ENCODE results near the gene CPEB3. TPM values are rescaled to one million over a fixed set of nuclear protein-coding genes. Genes with fewer than 3 reads are reported as not detected.

CPEB3 gene
- total RNA-seq, 1 donor from 2014 or later, result 2.2 TPM

- H3K36me3 ChIP-seq, result no peaks in the 10 kb centered on the region
- H3F3A ChIP-seq (ENCODE audit: low read depth), result no peaks in the 10 kb centered on the region
Measured at GRCh38 chr10:92180399-92180798, 110.5 kb downstream of the CPEB3 start.

GRCh38 chr10:92177546-92177945, 113.3 kb downstream of the CPEB3 start:
- Histone ChIP-seq H3K27ac (no peak overlapping the region), H2AFZ (replicated peaks) (no peak overlapping the region), H3F3A (ENCODE audit: low read depth) (no peaks in the 10 kb centered on the region), H3K9ac (no peak overlapping the region), H3K4me2 (no peak overlapping the region), H3K4me1 (no peaks in the 10 kb centered on the region), H4K20me1 (ENCODE audit: low read depth) (no peaks in the 10 kb centered on the region), H3K79me2 (ENCODE audit: low read depth) (no peaks in the 10 kb centered on the region), H3K27me3 (no peaks in the 10 kb centered on the region), H3K36me3 (no peaks in the 10 kb centered on the region), H3K9me3 (ENCODE audit: low read depth) (no peaks in the 10 kb centered on the region), H3K4me3 (no peak overlapping the region)
- Mint-ChIP-seq H3K27me3 (ENCODE audit: insufficient read depth, low read depth) (no peaks in the 10 kb centered on the region), H3K36me3 (no peaks in the 10 kb centered on the region), H3K27ac (no peak overlapping the region), H3K9me3 (no peaks in the 10 kb centered on the region), H3K4me1 (no peaks in the 10 kb centered on the region), H3K4me3 (no peak overlapping the region)
- DNase-seq (ENCODE audit: low spot score), result no peak
- no peak for TF ChIP-seq EZH2 (IDR thresholded peaks at IDR 0.05)
- no peak for TF ChIP-seq CTCF (IDR thresholded peaks at IDR 0.05)

More at GRCh38 chr10:92180399-92180798, 110.5 kb downstream of the CPEB3 start:
- H3K27ac Mint-ChIP-seq, result no peak overlapping the region
- no peaks in the 10 kb centered on the region for H3K27me3 ChIP-seq
- no peak for DNase-seq (ENCODE audit: low spot score)
- TF ChIP-seq EZH2phosphoT487 (IDR thresholded peaks at IDR 0.05) (no peak), CTCF (IDR thresholded peaks at IDR 0.05) (no peak), EZH2 (IDR thresholded peaks at IDR 0.05) (no peak)
- no peaks in the 10 kb centered on the region for H3K79me2 ChIP-seq (ENCODE audit: low read depth)
- no peak overlapping the region for H3K27ac ChIP-seq
- peaks cover 3% of the 10 kb centered on the region for H3K4me1 Mint-ChIP-seq
- no peaks in the 10 kb centered on the region for H3K9me3 ChIP-seq (ENCODE audit: low read depth)
- no peak overlapping the region for H3K4me3 Mint-ChIP-seq
- H3K4me1 ChIP-seq, result no peaks in the 10 kb centered on the region
- H3K36me3 Mint-ChIP-seq, result no peaks in the 10 kb centered on the region
- H4K20me1 ChIP-seq (ENCODE audit: low read depth), result no peaks in the 10 kb centered on the region
- H2AFZ ChIP-seq (replicated peaks), result no peak overlapping the region
- no peak overlapping the region for H3K9ac ChIP-seq
- no peak overlapping the region for H3K4me3 ChIP-seq
- peaks cover 2% of the 10 kb centered on the region for H3K27me3 Mint-ChIP-seq (ENCODE audit: insufficient read depth, low read depth)
- no peaks in the 10 kb centered on the region for H3K9me3 Mint-ChIP-seq
- no peak overlapping the region for H3K4me2 ChIP-seq

GRCh38 chr10:92175164-92175563, 115.7 kb downstream of the CPEB3 start:
- no peaks in the 10 kb centered on the region for H3K4me1 Mint-ChIP-seq
- H3K9ac ChIP-seq, result no peak overlapping the region
- no peaks in the 10 kb centered on the region for H3K36me3 Mint-ChIP-seq
- no peaks in the 10 kb centered on the region for H3K36me3 ChIP-seq
- H3K4me3 ChIP-seq, result no peak overlapping the region
- H2AFZ ChIP-seq (replicated peaks), result no peak overlapping the region
- H3K9me3 Mint-ChIP-seq, result no peaks in the 10 kb centered on the region
- no peak overlapping the region for H3K27ac Mint-ChIP-seq
- H3F3A ChIP-seq (ENCODE audit: low read depth), result no peaks in the 10 kb centered on the region
- no peaks in the 10 kb centered on the region for H3K27me3 ChIP-seq
- no peaks in the 10 kb centered on the region for H3K9me3 ChIP-seq (ENCODE audit: low read depth)
- H3K4me3 Mint-ChIP-seq, result no peak overlapping the region
- H3K4me2 ChIP-seq, result no peak overlapping the region
- no peak overlapping the region for H3K27ac ChIP-seq
- no peak for TF ChIP-seq EZH2 (IDR thresholded peaks at IDR 0.05)
- no peak for TF ChIP-seq EZH2phosphoT487 (IDR thresholded peaks at IDR 0.05)
- no peak for TF ChIP-seq CTCF (IDR thresholded peaks at IDR 0.05)
- no peaks in the 10 kb centered on the region for H3K27me3 Mint-ChIP-seq (ENCODE audit: insufficient read depth, low read depth)
- no peak for DNase-seq (ENCODE audit: low spot score)
- H3K4me1 ChIP-seq, result no peaks in the 10 kb centered on the region
- H4K20me1 ChIP-seq (ENCODE audit: low read depth), result no peaks in the 10 kb centered on the region
- H3K79me2 ChIP-seq (ENCODE audit: low read depth), result no peaks in the 10 kb centered on the region

Measured in neural progenitor cell (in vitro differentiated cells).